ENCODE data around the gene NFKBIB.

DNA sequence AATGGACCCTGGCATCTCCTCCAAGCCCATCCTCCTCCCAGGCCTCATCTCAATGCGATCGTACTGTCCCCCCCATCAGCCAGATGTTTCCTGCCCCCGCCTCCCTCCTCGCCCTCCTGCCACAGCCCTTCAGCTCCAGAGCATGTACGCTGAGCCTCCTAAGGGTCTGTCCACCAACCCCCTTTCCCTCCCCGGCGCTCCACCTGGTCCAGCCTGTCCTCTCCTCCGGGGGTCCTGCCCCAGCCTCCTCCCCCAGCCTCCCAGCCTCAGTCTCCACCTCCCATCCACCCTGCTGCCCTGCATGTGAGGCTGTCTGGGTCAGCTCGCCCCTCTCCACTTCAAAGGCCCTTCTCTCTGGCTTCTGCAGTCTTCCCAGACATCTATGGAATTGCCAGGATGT is 4.8 kb upstream of the NFKBIB start:
- TF ChIP-seq CTCF (IDR thresholded peaks at IDR 0.05; ENCODE audit: low read depth, low read length, poor library complexity, severe bottlenecking) = no peak
- TF ChIP-seq EZH2phosphoT487 (IDR thresholded peaks at IDR 0.05; ENCODE audit: borderline replicate concordance, low read length) = no peak

Data from DOHH2 (cell line).